ENCODE results near the gene INPP5A.

Gene INPP5A

GRCh38 chr10:132786476-132786883 is 248.9 kb downstream of the INPP5A start:
- TF ChIP-seq, protein P1, sequence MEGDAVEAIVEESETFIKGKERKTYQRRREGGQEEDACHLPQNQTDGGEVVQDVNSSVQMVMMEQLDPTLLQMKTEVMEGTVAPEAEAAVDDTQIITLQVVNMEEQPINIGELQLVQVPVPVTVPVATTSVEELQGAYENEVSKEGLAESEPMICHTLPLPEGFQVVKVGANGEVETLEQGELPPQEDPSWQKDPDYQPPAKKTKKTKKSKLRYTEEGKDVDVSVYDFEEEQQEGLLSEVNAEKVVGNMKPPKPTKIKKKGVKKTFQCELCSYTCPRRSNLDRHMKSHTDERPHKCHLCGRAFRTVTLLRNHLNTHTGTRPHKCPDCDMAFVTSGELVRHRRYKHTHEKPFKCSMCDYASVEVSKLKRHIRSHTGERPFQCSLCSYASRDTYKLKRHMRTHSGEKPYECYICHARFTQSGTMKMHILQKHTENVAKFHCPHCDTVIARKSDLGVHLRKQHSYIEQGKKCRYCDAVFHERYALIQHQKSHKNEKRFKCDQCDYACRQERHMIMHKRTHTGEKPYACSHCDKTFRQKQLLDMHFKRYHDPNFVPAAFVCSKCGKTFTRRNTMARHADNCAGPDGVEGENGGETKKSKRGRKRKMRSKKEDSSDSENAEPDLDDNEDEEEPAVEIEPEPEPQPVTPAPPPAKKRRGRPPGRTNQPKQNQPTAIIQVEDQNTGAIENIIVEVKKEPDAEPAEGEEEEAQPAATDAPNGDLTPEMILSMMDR (IDR thresholded peaks at IDR 0.05; ENCODE audit: low read depth, low read length, missing control alignments): no peak
- no peak for DNase-seq (ENCODE audit: low read depth)
- H3K4me3 ChIP-seq (ENCODE audit: low read depth, low read length): no peak overlapping the region

DNA sequence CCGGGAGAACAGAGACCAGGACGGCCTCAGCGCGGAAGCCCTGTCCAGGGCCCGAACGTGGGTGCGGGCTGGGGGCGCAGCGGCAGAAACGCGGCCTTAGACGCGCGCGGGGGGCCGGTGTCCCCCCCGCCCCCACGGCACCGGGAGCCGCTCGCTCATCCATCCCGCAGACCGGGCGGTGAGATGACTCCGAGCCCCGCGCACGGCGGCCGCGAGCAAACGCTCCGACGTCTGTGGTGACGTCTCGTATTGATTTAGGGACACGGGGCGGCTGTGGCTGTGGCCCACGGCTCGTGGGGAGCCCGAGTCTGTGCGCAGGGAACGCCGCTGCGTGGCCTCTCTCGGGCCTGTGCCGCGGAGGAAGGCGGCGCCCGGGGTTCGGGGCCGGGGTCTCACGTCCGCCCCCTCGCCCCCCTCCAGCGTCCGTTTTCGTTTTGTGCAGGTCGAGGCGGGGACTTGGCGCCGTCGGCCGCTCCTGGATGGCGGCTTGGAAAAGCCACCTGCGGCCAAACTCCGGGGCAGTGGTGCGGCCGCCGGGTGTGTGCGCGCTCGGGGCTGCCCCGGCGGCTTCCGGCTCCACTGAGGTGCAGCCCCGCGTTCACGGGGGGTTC is 249.4 kb downstream of the INPP5A start:
- TF ChIP-seq, protein P1 (IDR thresholded peaks at IDR 0.05; ENCODE audit: low read depth, low read length, missing control alignments): no peak
- DNase-seq (ENCODE audit: low read depth): no peak
- H3K4me3 ChIP-seq (ENCODE audit: low read depth, low read length): no peak overlapping the region

GRCh38 chr10:132787495-132788179 is 250.1 kb downstream of the INPP5A start:
- no peak overlapping the region for H3K4me3 ChIP-seq (ENCODE audit: low read depth, low read length)
- no peak for DNase-seq (ENCODE audit: low read depth)
- TF ChIP-seq, protein P1 (IDR thresholded peaks at IDR 0.05; ENCODE audit: low read depth, low read length, missing control alignments): no peak

- no peak for DNase-seq (ENCODE audit: low read depth)
- TF ChIP-seq, protein P1 (IDR thresholded peaks at IDR 0.05; ENCODE audit: low read depth, low read length, missing control alignments): no peak
- H3K4me3 ChIP-seq (ENCODE audit: low read depth, low read length): no peak overlapping the region
Observed at GRCh38 chr10:132788180-132788830, 250.7 kb downstream of the INPP5A start.

GRCh38 chr10:132788831-132789219 is 251.2 kb downstream of the INPP5A start:
- TF ChIP-seq, protein P1 (IDR thresholded peaks at IDR 0.05; ENCODE audit: low read depth, low read length, missing control alignments): no peak
- no peak for DNase-seq (ENCODE audit: low read depth)
- no peak overlapping the region for H3K4me3 ChIP-seq (ENCODE audit: low read depth, low read length)

GRCh38 chr10:132789659-132790148 is 252.1 kb downstream of the INPP5A start:
- DNase-seq (ENCODE audit: low read depth): no peak
- H3K4me3 ChIP-seq (ENCODE audit: low read depth, low read length): no peak overlapping the region
- TF ChIP-seq, protein P1 (IDR thresholded peaks at IDR 0.05; ENCODE audit: low read depth, low read length, missing control alignments): no peak

Data from GM12864 (cell line).